Loucy (cell line): ENCODE results near the gene RALGPS2.

Experiments
- H2AFZ ChIP-seq: fragments of 200-600 bp; sonication (generic); 2 replicates; pipeline ENCODE4 v1.6.0; 2016; ENCODE audit warnings: antibody characterized with exemption, mild to moderate bottlenecking, low read length, moderate library complexity
- H3F3A ChIP-seq: fragments of 200-600 bp; 2 replicates; pipeline ENCODE4 v1.6.0; 2016; ENCODE audit warnings: antibody characterized with exemption, low read depth, mild to moderate bottlenecking
- H3K27me3 ChIP-seq: fragments of 200-600 bp; sonication (generic); 2 replicates; pipeline ENCODE4 v1.6.1; 2014; ENCODE audit warnings: low read length, mild to moderate bottlenecking; ENCODE audit not compliant: insufficient read depth, poor library complexity, severe bottlenecking
- H3K36me3 ChIP-seq: fragments of 200-600 bp; sonication (generic); 2 replicates; pipeline ENCODE4 v1.6.1; 2016; ENCODE audit warnings: low read length; ENCODE audit not compliant: insufficient read depth
- H3K4me1 ChIP-seq: fragments of 200-600 bp; sonication (generic); 2 replicates; pipeline ENCODE4 v1.5.1; 2014; ENCODE audit warnings: low read length, mild to moderate bottlenecking; ENCODE audit not compliant: insufficient read depth, poor library complexity, severe bottlenecking
- H3K4me2 ChIP-seq: fragments of 200-600 bp; sonication (generic); 2 replicates; pipeline ENCODE4 v1.6.0; 2014; ENCODE audit warnings: antibody characterized with exemption, low read length, low read depth, mild to moderate bottlenecking; ENCODE audit not compliant: poor library complexity, severe bottlenecking
- H3K4me3 ChIP-seq: fragments of 200-600 bp; sonication (generic); 2 replicates; pipeline ENCODE4 v1.5.1; 2014; ENCODE audit warnings: low read length, mild to moderate bottlenecking, mixed read lengths; ENCODE audit not compliant: poor library complexity, severe bottlenecking
- H3K79me2 ChIP-seq: fragments of 200-600 bp; sonication (generic); 2 replicates; pipeline ENCODE4 v1.6.1; 2014; ENCODE audit warnings: low read length; ENCODE audit not compliant: insufficient read depth
- H3K9ac ChIP-seq: fragments of 200-600 bp; sonication (generic); 2 replicates; pipeline ENCODE4 v1.6.0; 2014; ENCODE audit warnings: mild to moderate bottlenecking, low read depth, low read length, moderate library complexity; ENCODE audit not compliant: poor library complexity, severe bottlenecking
- H3K9me2 ChIP-seq: fragments of 200-600 bp; sonication (generic); replicated peaks from 2 replicates; pipeline ENCODE4 v1.6.1; 2016; ENCODE audit warnings: low read depth, low read length, mixed read lengths
- H3K9me3 ChIP-seq: fragments of 200-600 bp; sonication (generic); 2 replicates; pipeline ENCODE4 v1.6.1; 2014; ENCODE audit warnings: mild to moderate bottlenecking, antibody characterized with exemption, low read length, low read depth; ENCODE audit not compliant: insufficient read depth
- H4K20me1 ChIP-seq: fragments of 200-600 bp; sonication (generic); 2 replicates; pipeline ENCODE4 v1.6.0; 2014; ENCODE audit warnings: antibody characterized with exemption, low read length, mild to moderate bottlenecking; ENCODE audit not compliant: insufficient read depth, poor library complexity, severe bottlenecking
- CTCF ChIP-seq: fragments of 200-600 bp; sonication (generic); conservative IDR thresholded peaks from 2 replicates; pipeline ENCODE4 v1.5.1; 2014; ENCODE audit warnings: mild to moderate bottlenecking, antibody characterized with exemption, low read length
- EZH2phosphoT487 ChIP-seq: fragments of 200-600 bp; IDR thresholded peaks from 2 replicates; pipeline ENCODE4 v1.6.1; 2018; ENCODE audit warnings: antibody characterized with exemption, mild to moderate bottlenecking, moderate library complexity, borderline replicate concordance

The RALGPS2 gene

GRCh38 chr1:178926046-178926445 lies 201.0 kb downstream of the RALGPS2 start:
- Histone ChIP-seq H3K9me2 (no peaks in the 10 kb centered on the region), H3K4me2 (no peak overlapping the region), H3K27me3 (no peaks in the 10 kb centered on the region), H3K79me2 (no peaks in the 10 kb centered on the region), H3F3A (no peaks in the 10 kb centered on the region), H4K20me1 (no peaks in the 10 kb centered on the region), H3K9me3 (no peaks in the 10 kb centered on the region), H3K36me3 (no peaks in the 10 kb centered on the region), H3K4me3 (no peak overlapping the region), H3K9ac (no peak overlapping the region), H2AFZ (no peak overlapping the region), H3K4me1 (no peaks in the 10 kb centered on the region)
- TF ChIP-seq EZH2phosphoT487 (no peak), CTCF (no peak)

- no peaks in the 10 kb centered on the region for H3F3A ChIP-seq
- H3K4me2 ChIP-seq: no peak overlapping the region
- no peak for TF ChIP-seq EZH2phosphoT487
- no peak for TF ChIP-seq CTCF
- no peaks in the 10 kb centered on the region for H3K36me3 ChIP-seq
- H3K9me3 ChIP-seq: no peaks in the 10 kb centered on the region
- no peaks in the 10 kb centered on the region for H4K20me1 ChIP-seq
- H3K9ac ChIP-seq: no peak overlapping the region
- no peak overlapping the region for H3K4me3 ChIP-seq
- H3K9me2 ChIP-seq: no peaks in the 10 kb centered on the region
- no peaks in the 10 kb centered on the region for H3K27me3 ChIP-seq
- no peak overlapping the region for H2AFZ ChIP-seq
- no peaks in the 10 kb centered on the region for H3K79me2 ChIP-seq
- H3K4me1 ChIP-seq: peaks cover 2% of the 10 kb centered on the region
Observed at GRCh38 chr1:178927003-178927402, 202.0 kb downstream of the RALGPS2 start.

- no peaks in the 10 kb centered on the region for H3K36me3 ChIP-seq
- H3K9ac ChIP-seq: no peak overlapping the region
- no peaks in the 10 kb centered on the region for H3K27me3 ChIP-seq
- no peak for TF ChIP-seq EZH2phosphoT487
- H3K4me1 ChIP-seq: peaks cover 4% of the 10 kb centered on the region
- H3K4me3 ChIP-seq: no peak overlapping the region
- no peak overlapping the region for H3K4me2 ChIP-seq
- no peaks in the 10 kb centered on the region for H3K9me3 ChIP-seq
- H3K9me2 ChIP-seq: no peaks in the 10 kb centered on the region
- no peak overlapping the region for H2AFZ ChIP-seq
- H3F3A ChIP-seq: no peaks in the 10 kb centered on the region
- H4K20me1 ChIP-seq: no peaks in the 10 kb centered on the region
- H3K79me2 ChIP-seq: no peaks in the 10 kb centered on the region
Observed at GRCh38 chr1:178928041-178928440, 203.0 kb downstream of the RALGPS2 start.

- Histone ChIP-seq H3K9me2 (no peaks in the 10 kb centered on the region), H3K36me3 (no peaks in the 10 kb centered on the region), H2AFZ (no peak overlapping the region), H4K20me1 (no peaks in the 10 kb centered on the region), H3K4me1 (peaks cover 6% of the 10 kb centered on the region), H3K9ac (no peak overlapping the region), H3K4me3 (no peak overlapping the region), H3K79me2 (no peaks in the 10 kb centered on the region), H3F3A (no peaks in the 10 kb centered on the region), H3K4me2 (no peak overlapping the region), H3K27me3 (no peaks in the 10 kb centered on the region), H3K9me3 (no peaks in the 10 kb centered on the region)
- TF ChIP-seq CTCF: no peak
Observed at GRCh38 chr1:178928976-178929375, 203.9 kb downstream of the RALGPS2 start.
